PC-3 (cell line): ENCODE results near the gene KCNQ5. TPM values are rescaled to one million over a fixed set of nuclear protein-coding genes. Genes with fewer than 3 reads are reported as not detected.

Source experiments
- ATAC-seq: fragments of 200-7000 bp; cut with Tn5 transposase; 2 replicates; pipeline ENCODE4 v1.9.1; 2020; ENCODE audit warnings: mild to moderate bottlenecking, moderate library complexity
- BruUV-seq: library from RNA; stranded (reverse); fragments of 400-500 nt; replicated peaks from 2 replicates; lab custom pipeline; 2021; lab: Mats Ljungman, UMichigan
- CTCF ChIA-PET: fragments of 300-600 bp; sonication (Branson Sonifier 250); formaldehyde crosslinking; loops from one replicate; lab custom pipeline; 2022; ENCODE audit warnings: antibody characterized with exemption; lab: Charles Lee
- POLR2A ChIA-PET: fragments of 300-600 bp; sonication (Branson Sonifier 250); formaldehyde crosslinking; loops from one replicate; lab custom pipeline; 2022; ENCODE audit warnings: antibody characterized with exemption; ENCODE audit not compliant: unreplicated experiment; lab: Charles Lee
- DNase-seq: peaks from one replicate; pipeline ENCODE4 v3.0.0-alpha.2; 2015
- H2AFZ ChIP-seq: fragments of 300-600 bp; sonication (generic); 2 replicates; pipeline ENCODE4 v1.6.0; 2016; ENCODE audit warnings: antibody characterized with exemption, low read length
- H3F3A ChIP-seq: fragments of 300-600 bp; sonication (generic); one replicate; pipeline ENCODE4 v1.6.0; 2017; ENCODE audit warnings: antibody characterized with exemption, low read length, control low read depth, mild to moderate bottlenecking; ENCODE audit not compliant: unreplicated experiment
- H3K27ac ChIP-seq: fragments of 300-600 bp; sonication (generic); 2 replicates; pipeline ENCODE4 v1.5.1; 2016; ENCODE audit warnings: mild to moderate bottlenecking, low read length
- H3K27me3 ChIP-seq: fragments of 300-600 bp; sonication (generic); 2 replicates; pipeline ENCODE4 v1.6.1; 2016; ENCODE audit warnings: low read length, mixed read lengths
- H3K36me3 ChIP-seq: fragments of 300-600 bp; sonication (generic); 2 replicates; pipeline ENCODE4 v1.6.1; 2016; ENCODE audit warnings: low read depth, mixed run types, low read length, mixed read lengths
- H3K4me1 ChIP-seq: fragments of 300-600 bp; sonication (generic); 2 replicates; pipeline ENCODE4 v1.5.1; 2016; ENCODE audit warnings: low read length; ENCODE audit not compliant: insufficient read depth
- H3K4me2 ChIP-seq: fragments of 300-600 bp; sonication (generic); 2 replicates; pipeline ENCODE4 v1.6.0; 2016; ENCODE audit warnings: low read length
- H3K4me3 ChIP-seq: fragments of 300-600 bp; sonication (generic); 2 replicates; pipeline ENCODE4 v1.5.1; 2016; ENCODE audit warnings: mild to moderate bottlenecking, low read length, mixed read lengths
- H3K79me2 ChIP-seq: fragments of 300-600 bp; sonication (generic); 2 replicates; pipeline ENCODE4 v1.6.1; 2017; ENCODE audit warnings: low read length, mixed read lengths
- H3K9ac ChIP-seq: fragments of 300-600 bp; sonication (generic); 2 replicates; pipeline ENCODE4 v1.6.0; 2016; ENCODE audit warnings: mild to moderate bottlenecking, low read length
- H3K9me2 ChIP-seq: fragments of 300-600 bp; sonication (generic); replicated peaks from 2 replicates; pipeline ENCODE4 v1.6.1; 2016; ENCODE audit warnings: mixed run types, low read length, mixed read lengths
- H3K9me3 ChIP-seq: fragments of 300-600 bp; sonication (generic); 2 replicates; pipeline ENCODE4 v1.6.1; 2016; ENCODE audit warnings: low read length, mixed read lengths
- H4K20me1 ChIP-seq: fragments of 300-600 bp; sonication (generic); 2 replicates; pipeline ENCODE4 v1.6.1; 2016; ENCODE audit warnings: low read length, mixed read lengths
- EZH2 ChIP-seq: fragments of 300-600 bp; sonication (generic); IDR thresholded peaks from one replicate; pipeline ENCODE4 v1.6.1; 2017; ENCODE audit warnings: antibody characterized with exemption, mild to moderate bottlenecking, low read length; ENCODE audit not compliant: unreplicated experiment
- EZH2phosphoT487 ChIP-seq: fragments of 300-600 bp; sonication (generic); IDR thresholded peaks from 2 replicates; pipeline ENCODE4 v1.6.1; 2018; ENCODE audit warnings: mild to moderate bottlenecking, antibody characterized with exemption, low read length, borderline replicate concordance
- intact Hi-C: fragments of 100-400 bp; cut with micrococcal nuclease; formaldehyde crosslinking; loops from 2 replicates; pipeline ENCODE4 v1.9.0; 2023
- total RNA-seq: library from RNA; depleted of rRNA; stranded (reverse); fragments of >200 nt; gene quantifications from 2 replicates; pipeline ENCODE4 v1.2.3, GENCODE V29; 2014
- TF ChIP-seq, protein P1 (sequence below): fragments of 300-600 bp; sonication (generic); conservative IDR thresholded peaks from 2 replicates; pipeline ENCODE4 v1.5.1; 2017; ENCODE audit warnings: antibody characterized with exemption, low read depth, mild to moderate bottlenecking, low read length

Gene KCNQ5
- total RNA-seq, 1 experiment from 2014 or later = not detected

DNA sequence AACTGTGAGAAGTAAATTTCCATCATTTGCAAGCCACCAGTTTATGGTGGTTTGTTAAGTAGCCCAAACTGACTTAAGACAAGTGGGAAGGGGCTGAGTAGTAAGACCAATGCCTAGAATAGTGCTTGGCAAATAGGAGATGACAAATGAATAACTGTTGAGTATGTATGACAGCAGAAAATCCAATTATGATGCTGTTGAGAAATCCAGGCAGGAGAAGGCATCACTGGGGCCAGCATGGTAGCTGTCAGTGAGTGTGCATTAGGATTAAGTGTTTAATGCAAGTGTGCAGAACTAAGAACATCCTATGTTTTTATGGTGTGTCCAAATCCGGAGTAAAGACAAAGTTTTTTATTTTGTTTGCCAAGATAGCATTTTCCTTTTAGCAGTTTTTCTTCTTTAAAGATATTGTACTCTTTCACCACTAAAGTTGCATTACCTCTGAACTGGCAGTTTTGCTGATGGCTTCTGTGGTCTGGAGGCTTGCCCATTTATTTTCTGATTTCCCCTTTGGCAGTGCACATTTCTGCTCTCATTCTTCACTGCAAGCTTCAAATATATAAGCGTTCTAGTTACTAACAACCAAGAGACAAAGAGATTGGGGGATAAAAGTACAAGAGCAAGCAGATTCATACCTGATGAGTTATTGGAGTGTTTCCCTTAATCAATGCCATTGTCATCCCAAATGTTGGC lies 289.7 kb downstream of the KCNQ5 start:
- Histone ChIP-seq H3K27me3 (no peaks in the 10 kb centered on the region), H3K4me1 (no peaks in the 10 kb centered on the region), H2AFZ (no peak overlapping the region), H3K4me3 (no peak overlapping the region), H3K4me2 (no peak overlapping the region), H3K36me3 (no peaks in the 10 kb centered on the region), H4K20me1 (no peaks in the 10 kb centered on the region), H3K9me3 (no peaks in the 10 kb centered on the region), H3K79me2 (no peaks in the 10 kb centered on the region), H3K9ac (no peak overlapping the region), H3F3A (no peaks in the 10 kb centered on the region), H3K27ac (no peak overlapping the region), H3K9me2 (no peaks in the 10 kb centered on the region)
- POLR2A ChIA-PET = no interaction called here
- CTCF ChIA-PET = no interaction called here
- DNase-seq (peak; percentile 14), ATAC-seq (no peak)
- intact Hi-C loops = no loop called here
- TF ChIP-seq EZH2 (no peak), EZH2phosphoT487 (no peak)
- TF ChIP-seq, protein P1, sequence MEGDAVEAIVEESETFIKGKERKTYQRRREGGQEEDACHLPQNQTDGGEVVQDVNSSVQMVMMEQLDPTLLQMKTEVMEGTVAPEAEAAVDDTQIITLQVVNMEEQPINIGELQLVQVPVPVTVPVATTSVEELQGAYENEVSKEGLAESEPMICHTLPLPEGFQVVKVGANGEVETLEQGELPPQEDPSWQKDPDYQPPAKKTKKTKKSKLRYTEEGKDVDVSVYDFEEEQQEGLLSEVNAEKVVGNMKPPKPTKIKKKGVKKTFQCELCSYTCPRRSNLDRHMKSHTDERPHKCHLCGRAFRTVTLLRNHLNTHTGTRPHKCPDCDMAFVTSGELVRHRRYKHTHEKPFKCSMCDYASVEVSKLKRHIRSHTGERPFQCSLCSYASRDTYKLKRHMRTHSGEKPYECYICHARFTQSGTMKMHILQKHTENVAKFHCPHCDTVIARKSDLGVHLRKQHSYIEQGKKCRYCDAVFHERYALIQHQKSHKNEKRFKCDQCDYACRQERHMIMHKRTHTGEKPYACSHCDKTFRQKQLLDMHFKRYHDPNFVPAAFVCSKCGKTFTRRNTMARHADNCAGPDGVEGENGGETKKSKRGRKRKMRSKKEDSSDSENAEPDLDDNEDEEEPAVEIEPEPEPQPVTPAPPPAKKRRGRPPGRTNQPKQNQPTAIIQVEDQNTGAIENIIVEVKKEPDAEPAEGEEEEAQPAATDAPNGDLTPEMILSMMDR = no peak
- no TSS peak for BruUV-seq

DNA sequence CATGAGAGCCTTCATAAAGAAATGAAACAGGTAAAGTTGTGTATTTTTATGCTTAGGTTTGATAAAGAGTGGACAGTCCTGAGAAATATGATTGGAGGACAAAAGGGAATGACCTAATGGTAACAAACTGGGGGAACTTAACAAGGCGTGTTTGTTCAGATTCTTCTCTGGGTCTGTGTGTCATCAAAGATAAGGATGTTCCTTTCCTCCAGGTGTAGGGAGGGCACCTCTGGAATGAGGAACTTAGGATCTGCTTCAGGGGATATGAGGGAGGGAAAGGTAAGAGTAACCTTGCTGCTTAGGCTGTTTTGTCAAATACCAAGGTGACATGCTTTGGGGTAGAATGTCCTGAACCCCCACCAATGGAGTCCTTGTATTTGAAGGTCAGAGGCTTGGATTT lies 291.9 kb downstream of the KCNQ5 start:
- Histone ChIP-seq H3F3A (no peaks in the 10 kb centered on the region), H3K9me2 (no peaks in the 10 kb centered on the region), H3K4me3 (no peak overlapping the region), H3K79me2 (no peaks in the 10 kb centered on the region), H3K27ac (no peak overlapping the region), H2AFZ (no peak overlapping the region), H3K27me3 (no peaks in the 10 kb centered on the region), H3K36me3 (no peaks in the 10 kb centered on the region), H3K9me3 (no peaks in the 10 kb centered on the region), H4K20me1 (no peaks in the 10 kb centered on the region), H3K4me1 (no peaks in the 10 kb centered on the region), H3K4me2 (no peak overlapping the region), H3K9ac (no peak overlapping the region)
- intact Hi-C loops = no loop called here
- TF ChIP-seq EZH2phosphoT487 = no peak
- TF ChIP-seq, protein P1 = no peak
- TF ChIP-seq EZH2 = no peak
- no peak for ATAC-seq
- DNase-seq = no peak
- ChIA-PET CTCF (no interaction called here), POLR2A (no interaction called here)
- BruUV-seq = no TSS peak

DNA sequence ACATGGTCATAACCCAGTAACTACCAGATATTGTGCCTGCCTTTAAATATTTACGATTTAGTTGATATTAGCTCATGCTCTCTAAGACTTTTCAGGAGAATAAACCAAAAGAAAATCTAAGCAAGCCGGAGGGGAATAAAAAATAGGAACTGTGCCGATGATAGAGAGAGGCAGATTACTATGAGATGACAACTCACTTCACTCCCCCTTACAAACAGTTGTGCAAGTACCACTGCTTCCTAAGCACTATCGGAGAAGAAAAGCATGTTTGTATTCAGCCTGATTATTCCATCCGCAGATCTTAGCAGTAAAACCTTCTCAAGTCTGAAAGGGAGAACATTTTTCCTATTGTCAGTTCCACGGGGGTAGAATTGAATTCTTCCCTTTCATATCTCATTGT lies 294.4 kb downstream of the KCNQ5 start:
- no peak for DNase-seq
- no peak overlapping the region for H3K4me2 ChIP-seq
- TF ChIP-seq EZH2phosphoT487 = no peak
- ATAC-seq = no peak
- POLR2A ChIA-PET = no interaction called here
- CTCF ChIA-PET = no interaction called here
- no peaks in the 10 kb centered on the region for H3F3A ChIP-seq
- H3K9me3 ChIP-seq = no peaks in the 10 kb centered on the region
- no peaks in the 10 kb centered on the region for H3K9me2 ChIP-seq
- no peaks in the 10 kb centered on the region for H3K4me1 ChIP-seq
- no peak overlapping the region for H3K4me3 ChIP-seq
- H2AFZ ChIP-seq = no peak overlapping the region
- no peaks in the 10 kb centered on the region for H3K27me3 ChIP-seq
- H3K27ac ChIP-seq = no peak overlapping the region
- H3K79me2 ChIP-seq = no peaks in the 10 kb centered on the region
- H3K9ac ChIP-seq = no peak overlapping the region
- H4K20me1 ChIP-seq = no peaks in the 10 kb centered on the region
- no TSS peak for BruUV-seq
- intact Hi-C loops = no loop called here
- no peaks in the 10 kb centered on the region for H3K36me3 ChIP-seq
